ENCODE results near the gene GRM2. TPM values are rescaled to one million over a fixed set of nuclear protein-coding genes. Genes with fewer than 3 reads are reported as not detected.

Gene GRM2
- total and polyA plus RNA-seq, 8 donors, result 0.09 to 0.51 (median 0.21) TPM

DNA sequence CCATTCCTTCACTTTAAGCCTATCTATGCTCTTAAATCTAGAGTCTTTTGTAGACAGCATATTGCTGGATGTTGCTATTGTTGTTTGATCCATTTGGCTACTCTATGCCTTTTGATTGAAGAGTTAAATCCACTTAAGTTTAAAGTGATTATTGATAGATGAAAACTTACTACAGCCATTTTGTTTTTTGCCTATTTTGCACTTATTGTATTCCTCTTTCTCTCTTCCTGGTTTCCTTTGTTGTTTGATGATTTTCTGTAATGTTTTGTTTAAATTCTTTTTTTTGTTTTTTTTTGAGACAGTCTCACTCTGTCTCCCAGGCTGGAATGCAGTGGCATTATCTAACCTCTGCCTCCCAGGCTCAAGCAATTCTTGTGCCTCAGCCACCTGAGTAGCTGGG lies 52.3 kb downstream of the GRM2 start:
- FAIRE-seq, result no peak

More for the DNA sequence above, 52.3 kb downstream of the GRM2 start:
- H3K27ac ChIP-seq, result no peak overlapping the region
- H3K36me3 ChIP-seq, result no peaks in the 10 kb centered on the region
- H3K4me3 ChIP-seq, result no peak overlapping the region
- no peaks in the 10 kb centered on the region for H3K27me3 ChIP-seq
- intact Hi-C loops (cut with DNase I), result no loop called here
- DNase-seq, result no peak
- no peaks in the 10 kb centered on the region for H3K9me3 ChIP-seq
- no peak for ATAC-seq
- H3K4me1 ChIP-seq, result no peaks in the 10 kb centered on the region
- no peak for TF ChIP-seq CTCF (IDR thresholded peaks at IDR 0.05)

Other genes with a start within 250 kb of the GRM2 start
- 10 to 100 TPM in 1 of 6 donors, 1 to 10 TPM in 5; 5.7 to 12.5 (median 8.1) TPM for gene DCAF1, start 207.1 kb upstream of the GRM2 start, total RNA-seq
- 1 to 10 TPM; 4.9 to 8.5 TPM for gene DCAF1, start 207.1 kb upstream of the GRM2 start, polyA plus RNA-seq
- gene RAD54L2, start 168.3 kb upstream of the GRM2 start, total RNA-seq, result 10 to 100 TPM in 1 of 6 donors, 1 to 10 TPM in 5; 7.2 to 12.3 (median 8.8) TPM
- gene RAD54L2, start 168.3 kb upstream of the GRM2 start, polyA plus RNA-seq, result 1 to 10 TPM; 4.2 to 6.4 TPM
- gene TEX264, start 35.8 kb upstream of the GRM2 start, total RNA-seq, result 10 to 100 TPM; 20.9 to 31.0 (median 22.9) TPM
- 10 to 100 TPM; 45.2 to 59.3 TPM for gene TEX264, start 35.8 kb upstream of the GRM2 start, polyA plus RNA-seq
- not detected for gene IQCF6, start 72.2 kb downstream of the GRM2 start, total RNA-seq
- not detected for gene IQCF6, start 72.2 kb downstream of the GRM2 start, polyA plus RNA-seq
- not detected for gene IQCF2, start 154.5 kb downstream of the GRM2 start, total RNA-seq
- not detected for gene IQCF2, start 154.5 kb downstream of the GRM2 start, polyA plus RNA-seq
- not detected for gene IQCF5, start 168.5 kb downstream of the GRM2 start, total RNA-seq
- gene IQCF5, start 168.5 kb downstream of the GRM2 start, polyA plus RNA-seq, result not detected
- gene IQCF1, start 196.3 kb downstream of the GRM2 start, total RNA-seq, result not detected
- not detected for gene IQCF1, start 196.3 kb downstream of the GRM2 start, polyA plus RNA-seq
- gene RRP9, start 234.8 kb downstream of the GRM2 start, total RNA-seq, result 1 to 10 TPM; 3.8 to 9.0 (median 7.0) TPM
- 10 to 100 TPM; 13.7 to 13.8 TPM for gene RRP9, start 234.8 kb downstream of the GRM2 start, polyA plus RNA-seq
- 1 to 10 TPM; 2.1 to 5.9 (median 4.2) TPM for gene PARP3, start 235.3 kb downstream of the GRM2 start, total RNA-seq
- gene PARP3, start 235.3 kb downstream of the GRM2 start, polyA plus RNA-seq, result 1 to 10 TPM; 7.9 to 8.3 TPM
- gene GPR62, start 248.3 kb downstream of the GRM2 start, total RNA-seq, result under 1 TPM in 5 of 6 donors, not detected in 1; 0.08 to 0.09 (median 0.09) TPM
- gene GPR62, start 248.3 kb downstream of the GRM2 start, polyA plus RNA-seq, result under 1 TPM in 1 of 2 donors, not detected in 1; 0.26 TPM